Activated CD8-positive, alpha-beta memory T cell treated with anti-CD3 and anti-CD28 coated beads, Interleukin-2, amount 50 U/mL, for 4 hours (primary cell): ENCODE results near the gene DPP9.

Experiments
- DNase-seq: peaks from one replicate; pipeline ENCODE4 v3.0.0-alpha.2; 2020

Gene DPP9

GRCh38 chr19:4707956-4708650, 15.5 kb downstream of the DPP9 start:
- no peak for DNase-seq

GRCh38 chr19:4707322-4707721, 16.3 kb downstream of the DPP9 start:
- DNase-seq: no peak

GRCh38 chr19:4705413-4706131, 18.1 kb downstream of the DPP9 start:
- DNase-seq: no peak

DNA sequence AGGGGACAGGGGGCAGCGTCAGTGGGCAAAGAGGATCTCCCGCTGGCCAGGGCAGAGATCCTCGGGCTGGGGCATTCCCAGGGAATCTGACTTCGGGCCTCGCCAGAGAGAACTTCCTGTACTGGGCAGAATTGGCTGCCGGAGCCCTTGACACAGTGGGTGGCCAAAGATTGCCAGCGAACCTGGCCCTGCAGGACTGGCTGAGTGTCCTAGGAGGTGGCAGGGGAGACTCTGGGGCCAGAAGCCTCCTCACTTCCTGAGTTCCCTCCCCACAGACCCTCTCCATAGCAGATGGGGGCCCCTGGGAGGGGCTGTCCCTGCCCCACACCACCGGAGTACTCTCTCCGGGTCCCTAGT, 19.3 kb downstream of the DPP9 start:
- DNase-seq: no peak

DNA sequence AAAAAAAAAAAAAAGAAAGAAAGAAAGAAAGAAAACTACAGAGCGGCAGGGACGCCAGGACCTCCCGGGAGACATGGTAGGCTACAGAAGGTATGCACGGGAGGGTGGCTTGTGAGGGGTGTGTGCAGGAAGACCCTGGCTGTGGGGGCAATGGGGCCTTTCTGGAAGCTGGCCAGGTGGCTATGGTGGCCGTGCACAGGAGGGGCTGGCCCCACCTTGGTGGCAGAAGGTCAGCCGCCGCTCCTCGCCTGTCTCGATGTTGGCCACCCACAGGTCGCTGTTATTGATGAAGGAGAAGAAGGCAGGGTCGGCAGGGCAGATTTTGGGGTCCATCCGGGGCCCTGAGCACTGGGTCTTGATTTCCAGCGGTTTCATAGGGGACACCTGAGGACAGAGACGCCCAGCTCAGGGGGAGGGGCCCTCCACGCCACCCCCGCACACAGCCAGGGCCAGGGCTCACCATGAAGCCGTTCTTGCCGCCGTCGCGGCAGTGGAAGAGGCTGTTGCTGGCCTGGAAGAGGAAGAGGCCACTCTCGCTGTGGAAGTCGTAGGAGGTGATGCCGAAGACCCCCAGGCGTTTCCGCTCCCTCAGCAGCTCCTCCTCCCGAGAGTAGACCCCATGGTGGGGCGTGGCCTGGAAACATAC, 19.8 kb downstream of the DPP9 start:
- no peak for DNase-seq

- no peak for DNase-seq
These were observed 20.9 kb downstream of the DPP9 start for GRCh38 chr19:4702764-4703163.

DNA sequence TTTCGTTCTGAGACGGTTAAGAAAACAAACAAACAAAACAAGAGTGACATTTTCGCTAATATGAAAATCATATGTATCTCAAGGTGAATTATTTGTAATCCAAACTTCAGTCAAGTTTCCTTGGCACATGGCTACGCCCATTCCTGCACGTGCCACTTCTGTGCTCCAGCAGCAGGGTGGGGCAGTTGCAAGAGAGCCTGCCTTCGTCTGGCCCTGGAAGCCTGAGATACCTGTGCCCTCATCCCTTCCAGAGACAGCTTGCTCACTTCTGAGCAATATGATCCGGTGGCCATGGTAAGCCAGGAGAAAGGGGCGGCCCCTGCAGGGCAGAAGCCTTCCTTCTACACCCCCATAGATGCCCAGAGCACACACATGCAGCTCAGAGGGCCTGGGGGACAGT, 22.1 kb downstream of the DPP9 start:
- no peak for DNase-seq

DNA sequence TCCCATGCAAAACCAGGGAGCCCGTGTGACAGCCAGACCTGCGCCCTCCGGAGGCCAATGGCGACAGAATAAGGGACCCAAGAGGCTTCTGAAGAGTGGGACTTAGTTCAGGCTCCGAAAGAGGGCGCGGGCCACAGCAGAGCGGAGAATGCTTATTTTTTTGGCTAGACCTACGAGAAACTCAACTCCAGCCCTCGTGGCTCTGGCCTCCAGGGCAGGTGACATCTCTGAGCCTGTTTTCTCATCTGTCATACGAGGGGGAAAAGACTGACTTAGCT, 23.0 kb downstream of the DPP9 start:
- DNase-seq: no peak

DNA sequence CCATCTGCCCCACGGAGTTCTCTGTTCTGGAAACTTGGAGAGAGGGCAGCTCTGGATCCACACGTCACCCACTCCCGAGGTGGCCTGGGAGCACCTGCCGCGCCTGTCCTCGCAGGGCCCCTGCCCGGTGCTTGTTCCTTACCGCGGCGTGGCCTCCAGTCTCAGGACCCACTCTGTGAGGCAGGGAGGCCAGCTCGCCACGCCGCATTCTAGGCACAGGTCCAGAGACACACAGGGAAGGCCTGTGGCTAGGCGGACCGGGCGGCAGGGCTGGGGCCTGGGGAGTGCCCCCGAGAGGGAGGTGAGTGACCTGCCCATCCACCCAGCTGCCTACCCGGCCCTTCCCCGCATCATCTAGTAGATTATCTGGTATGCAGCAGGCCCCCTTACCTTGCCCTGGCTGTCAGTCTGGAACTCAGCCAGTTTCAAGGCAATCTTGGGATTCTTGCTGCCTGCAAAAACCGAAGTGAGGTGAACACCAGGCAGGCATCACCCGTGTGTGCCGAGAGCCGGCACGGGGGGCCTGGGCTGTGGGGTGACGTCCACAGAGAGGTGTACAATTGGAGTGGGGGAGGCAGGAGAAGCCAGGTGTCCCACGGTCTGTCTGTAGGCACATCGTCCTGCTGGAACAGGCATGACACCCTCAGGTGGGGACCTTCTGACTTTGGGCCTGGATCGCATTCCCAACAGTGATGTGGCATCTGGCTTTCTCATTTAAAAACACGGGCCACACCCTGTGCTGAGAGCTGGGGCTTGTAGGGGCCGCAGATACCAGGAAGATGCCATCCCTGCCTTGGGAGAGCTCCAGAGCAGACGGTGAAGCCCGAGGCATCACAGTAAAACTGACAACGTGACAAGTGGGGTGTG, 23.6 kb downstream of the DPP9 start:
- DNase-seq: no peak

DNA sequence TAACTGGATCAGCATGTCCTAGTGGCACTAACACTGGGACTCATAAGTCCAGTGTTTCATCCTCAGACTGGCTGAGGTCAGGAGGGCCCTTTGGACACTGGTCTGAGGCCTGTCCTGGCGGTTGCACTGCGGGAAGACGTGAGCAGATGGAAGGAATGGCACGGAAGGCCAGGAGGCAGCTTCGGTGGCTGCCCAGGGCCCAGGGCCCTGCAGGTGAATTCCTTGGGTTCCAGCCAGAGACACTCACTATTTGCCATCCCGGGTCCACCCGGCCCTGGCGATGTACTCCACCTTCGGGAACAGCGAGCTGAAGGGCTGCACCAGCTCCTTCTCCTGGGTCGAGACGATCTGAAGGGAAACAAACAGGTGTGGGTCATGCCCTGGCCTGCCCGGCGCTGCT, 26.3 kb downstream of the DPP9 start:
- DNase-seq: no peak

DNA sequence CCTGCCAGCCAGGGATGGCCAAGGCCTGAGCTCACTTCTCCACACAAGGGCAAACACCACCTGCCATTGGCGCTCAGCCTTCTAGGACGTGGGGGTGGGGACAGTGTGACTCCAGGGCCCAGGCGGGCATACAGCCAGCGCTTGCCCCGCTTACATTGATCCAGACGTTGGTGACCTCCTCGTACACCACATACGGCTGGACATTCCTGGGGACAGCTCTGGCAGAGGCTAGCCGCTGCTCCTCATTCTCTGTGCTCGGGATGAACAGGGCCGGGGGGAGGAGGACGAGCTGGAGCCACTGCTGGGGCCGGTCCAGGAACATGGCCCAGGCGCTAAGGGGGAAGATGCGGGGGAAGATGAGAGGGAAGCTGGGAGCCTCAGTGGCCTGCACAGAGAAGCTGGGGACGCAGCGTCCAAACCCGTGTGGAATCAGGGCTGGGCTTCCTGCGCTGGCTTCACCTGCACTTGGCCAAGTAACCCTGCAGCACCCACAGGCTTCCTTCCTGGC, 28.4 kb downstream of the DPP9 start:
- no peak for DNase-seq

- DNase-seq: no peak
These were observed 29.2 kb downstream of the DPP9 start for GRCh38 chr19:4694211-4694987.

- DNase-seq: no peak
These were observed 30.0 kb downstream of the DPP9 start for GRCh38 chr19:4693471-4694121.

- no peak for DNase-seq
These were observed 30.6 kb downstream of the DPP9 start for GRCh38 chr19:4693078-4693350.

DNA sequence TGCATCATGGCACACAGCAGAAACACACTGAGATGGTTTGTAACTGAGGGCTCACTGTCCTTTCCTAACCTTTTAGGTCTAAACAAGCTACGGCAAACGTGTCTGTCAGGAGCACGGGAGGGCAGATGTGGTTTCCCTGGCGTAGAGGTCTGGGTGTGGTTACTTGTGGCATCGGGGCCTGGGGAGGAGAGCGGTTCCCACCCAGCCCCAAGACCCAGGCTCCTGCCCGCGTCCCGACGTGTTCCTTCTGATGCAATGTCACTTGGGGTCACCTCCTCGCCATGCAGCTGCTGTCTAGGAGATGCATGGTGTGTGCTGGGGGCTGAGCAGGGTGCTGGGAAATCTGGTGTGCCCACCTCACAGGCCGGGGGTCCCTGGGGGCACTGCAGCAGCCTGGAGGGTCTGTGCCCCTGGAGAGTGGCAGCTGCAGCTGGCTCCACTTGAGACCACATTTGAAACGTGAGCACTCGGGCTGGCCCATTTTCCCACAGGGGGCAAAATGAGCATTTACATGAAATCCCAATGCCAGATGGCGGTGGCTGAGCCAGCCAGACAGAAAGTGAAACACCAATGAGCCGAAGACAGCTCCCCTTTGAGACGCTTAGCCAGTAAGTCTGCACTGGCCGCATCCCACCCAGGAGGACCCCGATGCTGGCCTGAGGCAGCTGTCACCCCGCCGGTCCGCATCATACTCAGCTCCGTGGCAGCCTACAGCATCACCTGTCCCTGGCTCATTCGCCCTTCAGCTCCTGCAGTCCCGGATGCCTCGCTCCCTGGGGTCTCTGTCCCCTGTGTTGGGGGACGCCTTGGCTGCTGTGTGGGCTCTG, 31.2 kb downstream of the DPP9 start:
- no peak for DNase-seq

DNA sequence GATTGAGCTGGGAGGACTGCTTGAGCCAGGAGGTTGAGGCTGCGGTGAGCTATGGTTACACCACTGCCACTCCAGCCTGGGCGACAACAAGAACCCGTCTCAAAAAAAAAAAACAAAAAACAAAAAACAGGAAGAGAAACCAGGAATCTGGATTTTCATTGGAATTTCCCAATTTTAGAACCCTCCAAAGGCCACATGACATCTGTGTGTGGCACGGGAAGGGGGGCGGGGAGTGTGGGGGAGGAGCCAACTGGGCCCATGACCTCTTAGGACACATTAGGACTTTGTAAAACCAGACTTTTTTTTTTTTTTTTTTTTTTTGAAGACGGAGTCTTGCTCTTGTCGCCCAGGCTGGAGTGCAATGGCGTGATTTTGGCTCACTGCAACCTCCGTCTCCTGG, 32.3 kb downstream of the DPP9 start:
- DNase-seq: no peak

DNA sequence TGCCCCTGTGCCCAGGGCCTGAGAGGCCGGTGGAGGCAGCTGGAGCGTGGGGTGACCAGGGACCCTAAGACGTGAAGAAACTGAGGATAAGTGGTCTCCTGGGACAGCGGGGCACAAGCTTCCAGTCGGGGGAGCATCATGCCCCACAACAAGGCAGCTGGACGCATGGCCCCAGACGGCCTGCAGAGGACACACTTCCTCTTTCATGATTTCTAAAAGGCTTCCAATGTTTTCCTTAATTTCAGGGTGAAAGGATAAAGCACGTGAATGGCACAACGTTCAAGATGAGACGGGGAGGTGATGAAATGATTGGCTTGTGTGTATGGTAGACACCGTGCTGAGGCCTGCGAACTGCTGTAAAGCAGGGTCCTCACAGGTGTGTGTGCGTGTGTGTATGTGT, 33.3 kb downstream of the DPP9 start:
- no peak for DNase-seq

GRCh38 chr19:4689403-4689802, 34.2 kb downstream of the DPP9 start:
- no peak for DNase-seq

- no peak for DNase-seq
These were observed 35.1 kb downstream of the DPP9 start for GRCh38 chr19:4688587-4688986.

GRCh38 chr19:4687396-4687795, 36.2 kb downstream of the DPP9 start:
- no peak for DNase-seq

- no peak for DNase-seq
These were observed 36.9 kb downstream of the DPP9 start for GRCh38 chr19:4686700-4687099.
